Tibial nerve (tissue), 4 donors: ENCODE results near the gene LCE5A. TPM values are rescaled to one million over a fixed set of nuclear protein-coding genes. Genes with fewer than 3 reads are reported as not detected.

Experiments
- DNase-seq, 2 donors: peaks; one replicate each; pipeline ENCODE4 v3.0.0-alpha.2; 2019; ENCODE audit warnings: low spot score in 2 of 2
- H3K27ac ChIP-seq, 4 donors: fragments of 200-600 bp; sonication (generic) in 3 of 4; one replicate each; pipeline ENCODE4 v1.5.1; 2017 to 2019; ENCODE audit warnings: mild to moderate bottlenecking in 1 of 4
- H3K27me3 ChIP-seq, 2 donors: fragments of 200-600 bp; sonication (generic) in 1 of 2; one replicate each; pipeline versions ENCODE4 v1.5.1 to v1.6.0; 2017 to 2019
- H3K36me3 ChIP-seq, 3 donors: fragments of 200-600 bp; sonication (generic); one replicate each; pipeline ENCODE4 v1.5.1; 2018 to 2019
- H3K4me1 ChIP-seq, 4 donors: fragments of 200-600 bp; sonication (generic) in 3 of 4; one replicate each; pipeline ENCODE4 v1.5.1; 2017 to 2019
- H3K4me3 ChIP-seq, 4 donors: fragments of 200-600 bp; sonication (generic) in 3 of 4; one replicate each; pipeline ENCODE4 v1.5.1; 2017 to 2019; ENCODE audit warnings: mild to moderate bottlenecking in 1 of 4, moderate library complexity in 1 of 4
- H3K9me3 ChIP-seq, 4 donors: fragments of 200-600 bp; sonication (generic) in 3 of 4; one replicate each; pipeline ENCODE4 v1.5.1; 2017 to 2019
- EP300 ChIP-seq, 2 donors: sonication (generic); formaldehyde crosslinking; IDR thresholded peaks; one replicate each; pipeline ENCODE4 v1.6.1; 2017; ENCODE audit warnings: antibody characterized with exemption in 2 of 2, mild to moderate bottlenecking in 1 of 2
- POLR2A ChIP-seq, 2 donors: fragments of 450-650 bp; IDR thresholded peaks; one replicate each; pipeline ENCODE4 v1.6.1; 2017; ENCODE audit warnings: antibody characterized with exemption in 2 of 2, mild to moderate bottlenecking in 2 of 2, moderate library complexity in 2 of 2
- WGBS, 2 donors: methylation state at CpG; one replicate each; pipeline ENCODE4 v1.1.5; 2018; 5-methylcytosine and 5-hydroxymethylcytosine counted together
- total RNA-seq, 4 donors: library from RNA; depleted of rRNA; stranded (reverse); fragments of >200 nt; gene quantifications; one replicate each; pipeline ENCODE4 v1.1.0, GENCODE V29; 2016
- TF ChIP-seq, protein P1 (sequence below), 5 experiments: fragments of 200-600 bp in 3 of 5; fragments of 450-650 bp in 2 of 5; sonication (generic) in 3 of 5; IDR thresholded peaks; one replicate each; pipeline ENCODE4 v1.5.1; 2016 to 2019; ENCODE audit warnings: antibody characterized with exemption in 5 of 5, mild to moderate bottlenecking in 3 of 5, moderate library complexity in 2 of 5

Gene LCE5A, protein sequence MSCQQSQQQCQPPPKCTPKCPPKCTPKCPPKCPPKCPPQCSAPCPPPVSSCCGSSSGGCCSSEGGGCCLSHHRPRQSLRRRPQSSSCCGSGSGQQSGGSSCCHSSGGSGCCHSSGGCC
- not detected for total RNA-seq

DNA sequence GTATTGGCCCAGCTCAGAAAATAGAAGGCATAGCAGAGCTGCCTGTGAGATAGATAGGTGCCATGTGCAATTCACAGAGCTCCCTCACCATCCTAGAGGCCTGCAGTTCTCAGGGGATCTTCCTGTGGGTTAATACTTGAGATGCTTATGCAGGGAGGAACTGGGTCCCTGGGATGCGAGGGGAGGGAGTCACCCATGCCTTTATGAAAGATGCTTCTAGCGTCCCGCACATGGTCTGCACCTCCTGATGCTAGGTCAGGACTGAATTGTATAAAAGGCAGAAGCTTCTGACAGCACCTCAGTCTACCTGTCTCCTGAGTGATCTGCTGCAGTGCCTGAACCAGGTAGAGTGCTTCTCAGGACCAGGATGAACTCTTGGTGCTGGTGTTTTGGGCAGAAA is at the start of gene LCE5A:
LCE5A (plus strand) TSS at position 301 of the 400 bp plus-strand sequence. CDS start 732 bp downstream, outside the sequence.
- WGBS, 2 donors = 80 to 85% methylated on average over 3 of the region's 3 CpGs

DNA sequence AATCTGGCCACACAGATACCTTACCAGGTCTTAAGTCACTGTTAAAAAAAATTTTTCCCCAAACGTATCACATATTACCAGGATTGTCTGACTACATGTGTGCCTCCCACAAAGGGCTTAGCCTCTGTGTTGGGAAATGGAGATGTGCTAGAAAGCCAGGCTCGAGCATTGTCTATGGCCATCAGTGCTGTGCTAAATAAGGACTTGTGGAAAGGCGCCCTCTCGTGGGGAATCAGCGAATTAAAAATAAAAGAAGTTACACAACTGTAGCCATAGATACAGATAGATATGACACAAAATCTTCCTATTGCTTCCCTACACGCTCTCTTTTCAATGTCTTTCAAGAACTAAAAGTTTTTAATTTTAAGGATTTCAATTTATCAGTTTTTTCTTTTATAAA is 49.1 kb upstream of the LCE5A start:
- WGBS, 2 donors = 11 to 17% methylated on average over 6 of the region's 6 CpGs
- Histone ChIP-seq H3K27me3 (no peaks in the 10 kb centered on the region), H3K27ac (no peak overlapping the region), H3K36me3 (no peaks in the 10 kb centered on the region), H3K4me3 (no peak overlapping the region), H3K9me3 (peaks cover 0 to 5% (median 0%) of the 10 kb centered on the region in 4 donors), H3K4me1 (peaks cover 0 to 9% (median 3%) of the 10 kb centered on the region in 4 donors)
- TF ChIP-seq EP300 (IDR thresholded peaks at IDR 0.05) = no peak
- TF ChIP-seq POLR2A (IDR thresholded peaks at IDR 0.05) = no peak
- TF ChIP-seq, protein P1, sequence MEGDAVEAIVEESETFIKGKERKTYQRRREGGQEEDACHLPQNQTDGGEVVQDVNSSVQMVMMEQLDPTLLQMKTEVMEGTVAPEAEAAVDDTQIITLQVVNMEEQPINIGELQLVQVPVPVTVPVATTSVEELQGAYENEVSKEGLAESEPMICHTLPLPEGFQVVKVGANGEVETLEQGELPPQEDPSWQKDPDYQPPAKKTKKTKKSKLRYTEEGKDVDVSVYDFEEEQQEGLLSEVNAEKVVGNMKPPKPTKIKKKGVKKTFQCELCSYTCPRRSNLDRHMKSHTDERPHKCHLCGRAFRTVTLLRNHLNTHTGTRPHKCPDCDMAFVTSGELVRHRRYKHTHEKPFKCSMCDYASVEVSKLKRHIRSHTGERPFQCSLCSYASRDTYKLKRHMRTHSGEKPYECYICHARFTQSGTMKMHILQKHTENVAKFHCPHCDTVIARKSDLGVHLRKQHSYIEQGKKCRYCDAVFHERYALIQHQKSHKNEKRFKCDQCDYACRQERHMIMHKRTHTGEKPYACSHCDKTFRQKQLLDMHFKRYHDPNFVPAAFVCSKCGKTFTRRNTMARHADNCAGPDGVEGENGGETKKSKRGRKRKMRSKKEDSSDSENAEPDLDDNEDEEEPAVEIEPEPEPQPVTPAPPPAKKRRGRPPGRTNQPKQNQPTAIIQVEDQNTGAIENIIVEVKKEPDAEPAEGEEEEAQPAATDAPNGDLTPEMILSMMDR (IDR thresholded peaks at IDR 0.05) = peak; percentile 43 to 58 (median 47)
- peak in 1 of 2 donors; percentile 67 for DNase-seq

More for the DNA sequence above, at the start of gene LCE5A:
- TF ChIP-seq POLR2A (IDR thresholded peaks at IDR 0.05) = no peak
- no peak for TF ChIP-seq EP300 (IDR thresholded peaks at IDR 0.05)
- TF ChIP-seq, protein P1 (IDR thresholded peaks at IDR 0.05) = no peak
- peaks cover 0 to 20% of the 10 kb centered on the region in 2 donors for H3K27me3 ChIP-seq
- no peaks in the 10 kb centered on the region for H3K36me3 ChIP-seq
- no peaks in the 10 kb centered on the region for H3K9me3 ChIP-seq
- no peak for DNase-seq
- H3K27ac ChIP-seq = no peak within 1 kb of the TSS
- peaks cover 0 to 8% (median 3%) of the 10 kb centered on the region in 4 donors for H3K4me1 ChIP-seq
- H3K4me3 ChIP-seq = no peak within 1 kb of the TSS

DNA sequence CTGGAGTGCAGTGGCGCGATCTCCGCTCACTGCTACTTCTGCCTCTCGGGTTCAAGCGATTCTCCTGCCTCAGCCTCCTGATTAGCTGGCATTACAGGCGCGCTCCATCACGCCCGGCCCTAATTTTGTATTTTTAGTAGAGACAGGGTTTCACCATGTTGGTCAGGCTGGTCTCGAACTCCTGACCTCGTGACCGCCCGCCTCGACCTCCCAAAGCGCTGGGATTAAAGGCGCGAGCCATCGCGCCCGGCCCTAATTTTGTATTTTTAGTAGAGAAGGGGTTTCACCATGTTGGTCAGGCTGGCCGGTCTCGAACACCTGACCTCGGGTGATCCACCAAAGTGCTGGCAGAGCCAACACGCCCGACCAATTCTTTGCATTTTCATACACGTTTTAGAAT is 48.0 kb upstream of the LCE5A start:
- no peaks in the 10 kb centered on the region for H3K27me3 ChIP-seq
- peaks cover 0 to 5% (median 0%) of the 10 kb centered on the region in 4 donors for H3K9me3 ChIP-seq
- TF ChIP-seq EP300 (IDR thresholded peaks at IDR 0.05) (no peak), POLR2A (IDR thresholded peaks at IDR 0.05) (no peak)
- TF ChIP-seq, protein P1 (IDR thresholded peaks at IDR 0.05) = no peak
- WGBS, 2 donors = 94% methylated on average over 26 of the region's 26 CpGs
- H3K36me3 ChIP-seq = no peaks in the 10 kb centered on the region
- H3K4me3 ChIP-seq = no peak overlapping the region
- DNase-seq = no peak
- peaks cover 0 to 9% (median 3%) of the 10 kb centered on the region in 4 donors for H3K4me1 ChIP-seq
- no peak overlapping the region for H3K27ac ChIP-seq

DNA sequence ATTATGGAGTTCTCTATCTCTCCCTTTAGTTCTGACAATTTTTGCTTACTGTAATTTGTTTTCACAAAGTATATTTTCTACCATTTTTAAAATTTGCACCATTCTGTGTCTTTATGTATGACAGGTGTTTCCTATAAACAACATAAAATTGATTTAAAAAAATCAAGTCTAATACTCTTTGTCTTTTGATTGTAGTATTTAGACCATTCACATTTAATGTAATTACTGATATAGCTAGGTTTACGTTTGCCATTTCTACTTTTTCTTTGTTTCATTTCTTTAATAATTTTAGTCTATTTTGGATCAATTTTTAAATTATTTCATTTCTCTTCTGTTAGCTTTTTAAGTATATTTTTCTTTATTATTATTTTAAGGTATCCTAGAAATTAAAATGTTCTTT is 44.4 kb upstream of the LCE5A start:
- peaks cover 0 to 4% of the 10 kb centered on the region in 2 donors for H3K27me3 ChIP-seq
- DNase-seq = no peak
- no peaks in the 10 kb centered on the region for H3K4me1 ChIP-seq
- H3K4me3 ChIP-seq = no peak overlapping the region
- no peak overlapping the region for H3K27ac ChIP-seq
- TF ChIP-seq, protein P1 (IDR thresholded peaks at IDR 0.05) = no peak
- TF ChIP-seq EP300 (IDR thresholded peaks at IDR 0.05) (no peak), POLR2A (IDR thresholded peaks at IDR 0.05) (no peak)
- 81 to 82% methylated on average over 1 of the region's 1 CpG for WGBS, 2 donors
- no peaks in the 10 kb centered on the region for H3K36me3 ChIP-seq
- peaks cover 0 to 5% (median 0%) of the 10 kb centered on the region in 4 donors for H3K9me3 ChIP-seq

DNA sequence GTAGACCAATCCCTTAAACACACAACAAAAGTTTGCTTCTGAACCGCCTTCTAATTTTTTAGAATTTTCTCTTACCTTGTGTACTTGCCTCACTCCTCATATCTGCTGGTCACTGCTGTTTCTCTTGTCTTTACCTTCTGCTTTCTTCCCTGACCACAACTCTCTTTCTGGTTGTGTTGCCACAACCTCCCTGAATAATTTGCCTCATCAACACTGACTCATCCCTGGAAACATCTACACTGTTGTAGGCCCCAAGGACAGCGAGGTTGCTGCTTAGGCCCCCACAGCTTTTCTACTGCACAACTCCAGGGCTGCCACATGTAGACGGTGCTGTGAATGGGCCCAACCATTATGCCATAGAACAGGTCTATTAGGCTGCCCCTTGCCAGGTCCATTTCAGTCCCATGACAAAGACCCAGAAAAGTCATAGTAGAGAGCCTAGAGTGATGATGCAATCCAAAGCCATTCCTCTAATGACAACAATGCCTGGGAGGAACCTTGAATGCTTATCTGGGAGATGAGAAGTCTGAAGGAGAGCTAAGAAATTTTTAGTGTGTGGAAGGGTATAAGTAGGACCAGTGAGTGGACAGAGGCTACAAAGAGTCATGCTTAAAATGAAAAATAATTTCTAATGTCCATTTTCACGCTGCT is 36.6 kb upstream of the LCE5A start:
- WGBS, 2 donors = 68 to 78% methylated on average over 4 of the region's 4 CpGs
- no peak for TF ChIP-seq EP300 (IDR thresholded peaks at IDR 0.05)
- no peak for TF ChIP-seq POLR2A (IDR thresholded peaks at IDR 0.05)
- TF ChIP-seq, protein P1 (IDR thresholded peaks at IDR 0.05) = no peak
- DNase-seq = no peak

More for the DNA sequence above, 36.6 kb upstream of the LCE5A start:
- Histone ChIP-seq H3K9me3 (peaks cover 0 to 36% (median 0%) of the 10 kb centered on the region in 4 donors), H3K4me1 (no peaks in the 10 kb centered on the region), H3K4me3 (no peak overlapping the region), H3K27me3 (peaks cover 0 to 4% of the 10 kb centered on the region in 2 donors), H3K27ac (no peak overlapping the region), H3K36me3 (no peaks in the 10 kb centered on the region)
